BE2C (cell line): Measurements from ENCODE around the gene POP7.

Experiments used
- DNase-seq: peaks from one replicate; pipeline ENCODE4 v3.0.0-alpha.2; 2020
- H3K27me3 ChIP-seq: fragments of 250-450 bp; sonication (Bioruptor Pico); 2 replicates; pipeline ENCODE4 v1.5.1; 2020; ENCODE audit warnings: mild to moderate bottlenecking
- H3K36me3 ChIP-seq: fragments of 250-450 bp; sonication (Bioruptor Pico); 2 replicates; pipeline ENCODE4 v1.5.1; 2020; ENCODE audit warnings: mild to moderate bottlenecking
- H3K4me1 ChIP-seq: fragments of 250-450 bp; sonication (Bioruptor Pico); 2 replicates; pipeline ENCODE4 v1.5.1; 2020
- H3K4me3 ChIP-seq: 2 replicates; pipeline ENCODE4 v1.5.1; 2011; ENCODE audit warnings: low read depth, low read length
- H3K9me3 ChIP-seq: fragments of 250-450 bp; sonication (Bioruptor Pico); 2 replicates; pipeline ENCODE4 v1.5.1; 2020
- TF ChIP-seq, protein P1 (sequence below): IDR thresholded peaks from 2 replicates; pipeline ENCODE4 v1.5.1; 2012; ENCODE audit warnings: mild to moderate bottlenecking, low read depth, low read length

The POP7 gene

DNA sequence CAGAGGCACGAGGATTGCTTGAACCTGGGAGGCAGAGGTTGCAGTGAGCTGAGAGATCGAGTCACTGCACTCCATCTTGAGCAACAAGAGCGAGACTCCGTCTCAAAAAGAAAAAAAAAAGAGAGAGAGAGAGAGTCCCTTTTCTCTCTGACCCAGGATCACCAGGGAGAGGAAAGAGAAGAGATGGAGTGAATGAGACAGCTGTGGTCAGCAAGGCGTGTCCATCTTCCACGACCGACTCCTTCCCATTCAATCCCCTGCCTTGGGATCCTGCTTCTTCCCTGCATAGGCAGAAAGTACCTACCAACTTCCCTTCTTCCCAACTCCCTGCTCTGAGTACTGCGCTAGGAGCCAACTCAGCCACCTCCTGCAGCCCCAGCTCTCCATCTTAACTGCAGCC lies 22.3 kb downstream of the POP7 start:
- TF ChIP-seq, protein P1, sequence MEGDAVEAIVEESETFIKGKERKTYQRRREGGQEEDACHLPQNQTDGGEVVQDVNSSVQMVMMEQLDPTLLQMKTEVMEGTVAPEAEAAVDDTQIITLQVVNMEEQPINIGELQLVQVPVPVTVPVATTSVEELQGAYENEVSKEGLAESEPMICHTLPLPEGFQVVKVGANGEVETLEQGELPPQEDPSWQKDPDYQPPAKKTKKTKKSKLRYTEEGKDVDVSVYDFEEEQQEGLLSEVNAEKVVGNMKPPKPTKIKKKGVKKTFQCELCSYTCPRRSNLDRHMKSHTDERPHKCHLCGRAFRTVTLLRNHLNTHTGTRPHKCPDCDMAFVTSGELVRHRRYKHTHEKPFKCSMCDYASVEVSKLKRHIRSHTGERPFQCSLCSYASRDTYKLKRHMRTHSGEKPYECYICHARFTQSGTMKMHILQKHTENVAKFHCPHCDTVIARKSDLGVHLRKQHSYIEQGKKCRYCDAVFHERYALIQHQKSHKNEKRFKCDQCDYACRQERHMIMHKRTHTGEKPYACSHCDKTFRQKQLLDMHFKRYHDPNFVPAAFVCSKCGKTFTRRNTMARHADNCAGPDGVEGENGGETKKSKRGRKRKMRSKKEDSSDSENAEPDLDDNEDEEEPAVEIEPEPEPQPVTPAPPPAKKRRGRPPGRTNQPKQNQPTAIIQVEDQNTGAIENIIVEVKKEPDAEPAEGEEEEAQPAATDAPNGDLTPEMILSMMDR = no peak
- Histone ChIP-seq H3K9me3 (no peaks in the 10 kb centered on the region), H3K4me1 (no peaks in the 10 kb centered on the region), H3K36me3 (no peaks in the 10 kb centered on the region), H3K27me3 (peaks cover 26% of the 10 kb centered on the region), H3K4me3 (no peak overlapping the region)
- no peak for DNase-seq

DNA sequence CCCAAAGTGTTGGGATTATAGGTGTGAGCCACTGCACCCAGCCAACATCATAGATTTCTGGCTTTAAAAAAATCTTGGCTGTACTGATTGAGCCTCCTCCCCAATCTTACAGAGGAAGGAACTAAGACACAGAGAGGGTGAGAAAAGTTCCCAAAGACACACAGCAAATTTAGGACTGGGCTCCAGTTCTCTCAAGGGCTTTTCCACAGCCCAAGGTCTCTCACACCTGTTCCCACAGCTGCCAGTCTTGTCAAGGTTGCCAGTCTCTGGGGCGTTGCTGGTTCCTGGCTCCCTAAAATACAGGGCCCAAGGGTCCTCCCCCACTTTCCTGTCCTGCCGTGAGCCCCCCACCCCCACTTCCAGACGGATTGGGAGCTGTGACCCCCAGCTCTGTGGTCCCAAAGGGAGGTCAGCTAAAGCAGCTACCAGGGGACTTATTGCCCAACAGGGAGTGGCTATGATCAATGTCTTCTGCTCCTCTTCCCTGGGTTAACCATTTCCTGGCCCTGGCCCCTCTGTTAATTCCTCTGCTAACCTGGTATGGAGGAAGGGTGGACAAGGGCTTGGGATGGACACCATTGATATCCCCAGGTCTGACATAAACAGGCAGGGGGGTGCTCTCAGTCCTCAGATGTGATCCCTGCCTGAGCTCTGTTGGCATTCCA lies 24.3 kb downstream of the POP7 start:
- Histone ChIP-seq H3K36me3 (no peaks in the 10 kb centered on the region), H3K4me1 (no peaks in the 10 kb centered on the region)
- TF ChIP-seq, protein P1 = no peak

DNA sequence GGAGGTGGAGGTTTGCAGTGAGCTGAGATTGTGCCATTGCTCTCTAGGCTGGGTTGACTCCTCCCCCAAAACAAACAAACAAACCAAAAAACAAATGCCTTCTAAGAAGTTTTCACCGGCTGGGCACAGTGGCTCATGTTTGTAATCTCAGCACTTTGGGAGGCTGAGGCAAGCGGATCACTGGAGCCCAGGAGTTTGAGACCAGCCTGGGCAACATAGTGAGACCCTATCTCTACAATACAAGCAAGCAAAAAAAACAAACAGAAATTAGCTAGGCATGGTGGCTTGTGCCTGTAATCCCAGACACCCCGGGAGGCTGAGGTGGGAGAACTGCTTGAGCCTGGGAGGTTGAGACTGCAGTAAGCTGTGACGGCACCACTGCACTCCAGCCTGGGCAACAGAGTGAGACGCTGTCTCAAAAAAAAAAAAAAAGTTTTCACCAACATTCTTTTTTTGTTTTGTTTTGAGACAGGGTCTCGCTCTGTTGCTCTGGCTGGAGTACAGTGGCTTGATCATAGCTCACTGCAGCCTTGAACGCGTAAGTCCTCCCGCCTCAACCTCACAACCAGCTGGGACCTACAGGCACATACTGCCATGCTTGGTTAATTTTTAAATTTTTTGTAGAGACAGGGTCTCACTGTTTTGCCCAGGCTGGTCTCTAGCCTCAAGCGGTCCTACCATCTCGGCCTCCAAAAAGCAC lies 26.2 kb downstream of the POP7 start:
- Histone ChIP-seq H3K4me3 (no peak overlapping the region), H3K27me3 (peaks cover 4% of the 10 kb centered on the region; the same call in 1 of the 2 replicates), H3K4me1 (no peaks in the 10 kb centered on the region), H3K9me3 (no peaks in the 10 kb centered on the region), H3K36me3 (no peaks in the 10 kb centered on the region)
- TF ChIP-seq, protein P1 = no peak
- DNase-seq = no peak

More for the DNA sequence above, 24.3 kb downstream of the POP7 start:
- DNase-seq = no peak
- H3K4me3 ChIP-seq = no peak overlapping the region
- peaks cover 11% of the 10 kb centered on the region; the same call in 1 of the 2 replicates for H3K27me3 ChIP-seq
- H3K9me3 ChIP-seq = no peaks in the 10 kb centered on the region

DNA sequence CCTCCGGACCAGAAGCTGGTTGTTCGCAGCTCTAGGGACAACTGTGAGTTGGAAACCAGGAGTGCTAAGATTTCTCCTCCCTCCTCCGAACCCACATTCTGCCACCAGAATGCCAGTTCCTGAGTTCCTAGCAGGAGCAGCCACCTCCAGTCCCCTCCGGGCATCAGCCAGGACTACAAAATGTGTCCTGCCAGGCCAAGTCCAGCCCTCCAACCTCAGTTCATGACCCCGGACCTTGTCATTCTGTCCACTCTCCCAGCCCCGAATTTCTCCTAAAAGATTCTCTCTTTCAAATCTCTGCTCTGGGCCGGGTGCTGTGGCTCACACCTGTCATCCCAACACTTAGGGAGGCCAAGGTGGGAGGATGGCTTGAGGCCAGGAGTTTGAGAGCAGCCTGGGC lies 29.8 kb downstream of the POP7 start:
- TF ChIP-seq, protein P1 = no peak
- Histone ChIP-seq H3K4me3 (no peak overlapping the region), H3K4me1 (no peaks in the 10 kb centered on the region), H3K36me3 (no peaks in the 10 kb centered on the region), H3K9me3 (no peaks in the 10 kb centered on the region), H3K27me3 (no peaks in the 10 kb centered on the region)
- DNase-seq = no peak

- H3K4me3 ChIP-seq = no peak overlapping the region
- no peak for DNase-seq
- no peaks in the 10 kb centered on the region for H3K27me3 ChIP-seq
These were observed 30.8 kb downstream of the POP7 start for GRCh38 chr7:100736671-100737070.

More at GRCh38 chr7:100736671-100737070, 30.8 kb downstream of the POP7 start:
- Histone ChIP-seq H3K9me3 (no peaks in the 10 kb centered on the region), H3K36me3 (no peaks in the 10 kb centered on the region), H3K4me1 (no peaks in the 10 kb centered on the region)
- TF ChIP-seq, protein P1 = no peak
